PC-3 (cell line): Measurements from ENCODE around the gene MAPKAP1.

Experiments
- CTCF ChIP-seq: fragments of 300-600 bp; sonication (generic); conservative IDR thresholded peaks from 2 replicates; pipeline ENCODE4 v1.5.1; 2017; ENCODE audit warnings: antibody characterized with exemption, low read depth, mild to moderate bottlenecking, low read length
- EZH2 ChIP-seq: fragments of 300-600 bp; sonication (generic); IDR thresholded peaks from one replicate; pipeline ENCODE4 v1.6.1; 2017; ENCODE audit warnings: antibody characterized with exemption, mild to moderate bottlenecking, low read length; ENCODE audit not compliant: unreplicated experiment
- EZH2phosphoT487 ChIP-seq: fragments of 300-600 bp; sonication (generic); IDR thresholded peaks from 2 replicates; pipeline ENCODE4 v1.6.1; 2018; ENCODE audit warnings: mild to moderate bottlenecking, antibody characterized with exemption, low read length, borderline replicate concordance

GRCh38 chr9:125604196-125604595 lies 102.8 kb downstream of the MAPKAP1 start:
- no peak for TF ChIP-seq CTCF
- TF ChIP-seq EZH2 = no peak
- no peak for TF ChIP-seq EZH2phosphoT487
